DMS153 treated with DMSO at 0.1 percent for 48 hours (cell line): ENCODE results near the gene UBL4A.

ENCODE experiments used
- DNase-seq: peaks from one replicate; lab custom pipeline; 2025; ENCODE audit not compliant: unreplicated experiment; lab: John Stamatoyannopoulos, UW

The UBL4A gene

GRCh38 chrX:154440623-154441357 is 45.6 kb downstream of the UBL4A start:
- no peak for DNase-seq

GRCh38 chrX:154439841-154440240 is 46.6 kb downstream of the UBL4A start:
- no peak for DNase-seq

- no peak for DNase-seq
These were observed 48.2 kb downstream of the UBL4A start for GRCh38 chrX:154437971-154438893.

- DNase-seq: peak; percentile 9
These were observed 49.2 kb downstream of the UBL4A start, which contains the start of gene GDI1 for GRCh38 chrX:154436983-154437752. TSS of gene GDI1 (plus strand) at chrX:154437154. CDS start at chrX:154437255, 101 bp downstream.

- DNase-seq: no peak
These were observed 49.9 kb downstream of the UBL4A start for GRCh38 chrX:154436374-154436982.

GRCh38 chrX:154435171-154435733 is 51.2 kb downstream of the UBL4A start:
- no peak for DNase-seq

GRCh38 chrX:154434394-154435168 is 51.8 kb downstream of the UBL4A start:
- no peak for DNase-seq
